Endodermal cell (in vitro differentiated cells): ENCODE data around the gene USP2. TPM values are rescaled to one million over a fixed set of nuclear protein-coding genes. Genes with fewer than 3 reads are reported as not detected.

ENCODE experiments used
- DNase-seq: peaks from one replicate; pipeline ENCODE4 v3.0.0-alpha.2; 2017
- H3K27ac ChIP-seq: 2 replicates; pipeline ENCODE4 v1.5.1; 2013; ENCODE audit warnings: mild to moderate bottlenecking, low read depth, low read length, moderate library complexity
- H3K27me3 ChIP-seq: 2 replicates; pipeline ENCODE4 v1.6.1; 2013; ENCODE audit warnings: mild to moderate bottlenecking, low read length, moderate library complexity; ENCODE audit not compliant: insufficient read depth, control insufficient read depth, poor library complexity, severe bottlenecking
- H3K36me3 ChIP-seq: 2 replicates; pipeline ENCODE4 v1.7.0; 2013; ENCODE audit warnings: mild to moderate bottlenecking, low read length, moderate library complexity; ENCODE audit not compliant: control insufficient read depth, insufficient read depth
- H3K4me1 ChIP-seq: one replicate; pipeline ENCODE4 v1.7.0; 2013; ENCODE audit warnings: low read length; ENCODE audit not compliant: control insufficient read depth, insufficient read depth
- H3K4me3 ChIP-seq: 2 replicates; pipeline ENCODE4 v1.5.1; 2013; ENCODE audit warnings: mild to moderate bottlenecking, low read length, moderate library complexity
- H3K9ac ChIP-seq: 2 replicates; pipeline ENCODE4 v1.6.1; 2013; ENCODE audit warnings: mild to moderate bottlenecking, low read length, moderate library complexity; ENCODE audit not compliant: poor library complexity, severe bottlenecking; ENCODE audit errors: extremely low read depth
- H3K9me3 ChIP-seq: 2 replicates; pipeline ENCODE4 v1.6.1; 2013; ENCODE audit warnings: mild to moderate bottlenecking, low read length, moderate library complexity; ENCODE audit not compliant: control insufficient read depth
- H3K27ac Mint-ChIP-seq: 2 replicates; pipeline ENCODE4 v1.8.0; 2020; ENCODE audit warnings: mixed read lengths
- H3K27me3 Mint-ChIP-seq: 2 replicates; pipeline ENCODE4 v1.8.0; 2021; ENCODE audit warnings: mild to moderate bottlenecking, mixed read lengths; ENCODE audit not compliant: insufficient read depth
- H3K36me3 Mint-ChIP-seq: 2 replicates; pipeline ENCODE4 v1.8.0; 2020; ENCODE audit warnings: low read depth, mixed read lengths
- H3K4me1 Mint-ChIP-seq: 2 replicates; pipeline ENCODE4 v1.8.0; 2020; ENCODE audit warnings: mixed read lengths
- H3K4me3 Mint-ChIP-seq: 2 replicates; pipeline ENCODE4 v1.8.0; 2020; ENCODE audit warnings: mild to moderate bottlenecking, moderate library complexity, mixed read lengths
- H3K9me3 Mint-ChIP-seq: 2 replicates; pipeline ENCODE4 v1.8.0; 2020; ENCODE audit warnings: mild to moderate bottlenecking, mixed read lengths
- CTCF ChIP-seq: fragments of 200-600 bp; sonication (generic); conservative IDR thresholded peaks from 2 replicates; pipeline ENCODE4 v1.5.0; 2021; ENCODE audit warnings: antibody characterized with exemption, mild to moderate bottlenecking
- WGBS, 2 experiments: methylation state at CpG; one replicate each; pipeline versions ENCODE4 v1.1.5 to v1.1.7; 2013; ENCODE audit warnings: missing lambda C conversion rate in 2 of 2, mixed read lengths in 1 of 2; ENCODE audit not compliant: insufficient coverage in 1 of 2, insufficient read length in 1 of 2; 5-methylcytosine and 5-hydroxymethylcytosine counted together
- total RNA-seq, 2 donors: library from RNA; stranded (reverse); fragmentation: NEBNext Ultra II Directional in 1 of 2; extraction: Animal tissue kit (Norgen Biotek cat#: 25700) in 1 of 2; gene quantifications; 2 replicates in 1 of 2; 3 replicates in 1 of 2; pipeline ENCODE4 v1.2.1, GENCODE V29; 2021

USP2 gene
- total RNA-seq, 2 donors from 2014 or later = 17.8 to 21.1 TPM

DNA sequence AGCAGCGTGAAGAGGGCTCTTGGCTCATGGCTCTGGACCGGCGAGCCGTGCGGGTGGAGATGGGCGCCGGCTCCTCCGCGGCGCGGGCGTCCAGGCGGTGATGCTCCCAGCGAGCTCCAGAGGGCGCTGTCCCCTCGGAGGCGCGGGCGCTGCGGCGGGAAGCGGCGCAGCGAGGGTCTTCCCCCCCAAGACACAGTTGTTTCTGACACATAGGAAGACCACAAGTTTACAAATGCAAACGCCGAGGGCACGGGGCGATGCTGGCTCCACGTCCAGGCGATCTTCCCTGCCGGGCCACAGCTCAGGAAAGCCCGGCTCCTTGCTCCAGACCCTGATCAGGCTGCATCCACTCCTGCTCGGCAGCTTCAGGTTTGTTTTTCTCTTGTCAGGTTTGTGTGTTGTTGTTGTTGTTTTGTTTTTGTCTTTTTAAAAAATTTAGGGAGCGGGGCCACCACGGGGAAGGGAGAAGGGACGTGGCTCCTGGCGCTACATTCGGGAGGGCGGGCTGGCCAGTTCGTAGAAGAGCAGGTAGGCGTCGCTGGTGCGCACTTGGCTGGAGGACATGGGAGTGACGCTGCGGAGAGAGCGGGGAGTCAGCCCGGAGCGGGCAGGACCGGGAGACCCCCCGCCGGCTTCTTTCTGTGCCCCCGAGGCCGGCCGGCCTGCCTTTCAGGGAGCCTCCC lies 25.0 kb downstream of the USP2 start:
- peak overlapping the region; percentile 58 for H3K4me3 Mint-ChIP-seq

GRCh38 chr11:119355091-119355843 lies 26.2 kb downstream of the USP2 start:
- Histone ChIP-seq H3K36me3 (peaks cover 53% of the 10 kb centered on the region), H3K27me3 (no peaks in the 10 kb centered on the region), H3K4me1 (no peaks in the 10 kb centered on the region), H3K9me3 (no peaks in the 10 kb centered on the region), H3K9ac (no peak overlapping the region), H3K27ac (no peak overlapping the region), H3K4me3 (no peak overlapping the region)
- no peak for TF ChIP-seq CTCF
- Mint-ChIP-seq H3K4me1 (peaks cover 11% of the 10 kb centered on the region), H3K9me3 (no peaks in the 10 kb centered on the region), H3K27me3 (peaks cover 39% of the 10 kb centered on the region), H3K4me3 (no peak overlapping the region), H3K36me3 (peaks cover 47% of the 10 kb centered on the region), H3K27ac (no peak overlapping the region)
- WGBS, 2 experiments = 76 to 80% methylated on average over 7 to 9 of the region's 9 CpGs
- DNase-seq = no peak

More for the DNA sequence above, 25.0 kb downstream of the USP2 start:
- peak; percentile 95 for DNase-seq
- Mint-ChIP-seq H3K4me1 (peaks cover 19% of the 10 kb centered on the region), H3K27ac (peak overlapping the region; percentile 91), H3K27me3 (peaks cover 33% of the 10 kb centered on the region), H3K9me3 (no peaks in the 10 kb centered on the region), H3K36me3 (peaks cover 47% of the 10 kb centered on the region)
- H3K9me3 ChIP-seq = no peaks in the 10 kb centered on the region
- H3K36me3 ChIP-seq = peaks cover 53% of the 10 kb centered on the region
- no peak overlapping the region for H3K27ac ChIP-seq
- H3K27me3 ChIP-seq = no peaks in the 10 kb centered on the region
- peaks cover 10% of the 10 kb centered on the region for H3K4me1 ChIP-seq
- WGBS, 2 experiments = 7 to 9% methylated on average over 28 to 54 of the region's 54 CpGs
- TF ChIP-seq CTCF = peak; percentile 96
- no peak overlapping the region for H3K9ac ChIP-seq
- no peak overlapping the region for H3K4me3 ChIP-seq

GRCh38 chr11:119352857-119353260 lies 28.6 kb downstream of the USP2 start:
- Histone ChIP-seq H3K27me3 (peaks cover 3% of the 10 kb centered on the region), H3K9ac (no peak overlapping the region), H3K9me3 (no peaks in the 10 kb centered on the region), H3K27ac (peak overlapping the region; percentile 5), H3K4me3 (no peak overlapping the region), H3K36me3 (peaks cover 30% of the 10 kb centered on the region), H3K4me1 (no peaks in the 10 kb centered on the region)
- H3K4me1 Mint-ChIP-seq = peaks cover 11% of the 10 kb centered on the region
- peaks cover 40% of the 10 kb centered on the region for H3K27me3 Mint-ChIP-seq
- H3K27ac Mint-ChIP-seq = peak overlapping the region; percentile 12
- WGBS, 2 experiments = 37 to 48% methylated on average over 4 of the region's 4 CpGs
- peaks cover 1% of the 10 kb centered on the region for H3K9me3 Mint-ChIP-seq
- H3K36me3 Mint-ChIP-seq = peaks cover 25% of the 10 kb centered on the region
- TF ChIP-seq CTCF = no peak
- DNase-seq = no peak
- no peak overlapping the region for H3K4me3 Mint-ChIP-seq
